IPS DF 4.7 (cell line): Measurements from ENCODE around the gene CDK15.
"Not testable (repeated sequence)": the region's sequence is repeated elsewhere in the genome, so short reads cannot be mapped to it uniquely, and the experiment has no call there.

ENCODE experiments used
- DNase-seq: peaks from one replicate; pipeline ENCODE4 v3.0.0-alpha.2; 2013; ENCODE audit warnings: low spot score; ENCODE audit errors: extremely low read depth

Gene CDK15

DNA sequence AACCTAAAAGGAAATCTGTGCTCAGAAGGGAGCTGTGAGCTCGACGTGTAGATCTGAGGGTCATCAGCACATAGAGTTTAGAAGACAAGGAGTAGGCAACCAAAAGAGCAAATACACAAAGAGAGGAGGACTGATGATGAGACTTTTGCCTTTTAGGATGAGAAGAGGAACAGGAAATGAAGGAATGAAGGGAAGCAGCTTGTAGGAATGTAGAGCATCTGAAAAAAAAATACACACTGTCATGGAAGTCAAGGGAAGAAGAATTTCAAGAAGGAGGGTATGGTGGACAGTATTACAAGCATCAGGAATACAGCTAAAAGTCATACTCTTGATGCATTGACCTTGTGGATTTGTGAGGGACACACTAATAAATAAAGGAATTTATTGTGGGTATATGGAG, 21.9 kb downstream of the CDK15 start:
- DNase-seq, result no peak

GRCh38 chr2:201830666-201831065, 24.3 kb downstream of the CDK15 start:
- DNase-seq, result no peak

GRCh38 chr2:201831469-201831868, 25.1 kb downstream of the CDK15 start:
- DNase-seq, result no peak

DNA sequence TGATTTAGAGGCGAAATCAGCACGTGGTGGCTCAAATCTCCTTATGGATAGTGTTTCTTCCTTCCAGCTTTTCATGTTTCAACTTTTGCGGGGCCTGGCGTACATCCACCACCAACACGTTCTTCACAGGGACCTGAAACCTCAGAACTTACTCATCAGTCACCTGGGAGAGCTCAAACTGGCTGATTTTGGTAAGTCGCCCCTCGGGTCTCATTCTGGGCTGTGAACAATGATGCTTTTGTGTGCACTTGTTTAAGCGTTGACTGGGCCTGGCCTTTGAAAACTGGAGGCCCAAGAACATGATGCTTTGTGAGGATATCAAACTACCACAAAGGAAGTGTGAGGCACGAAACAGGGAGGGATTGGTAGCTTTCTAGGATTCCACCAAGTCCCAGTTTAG, 27.4 kb downstream of the CDK15 start:
- no peak for DNase-seq

DNA sequence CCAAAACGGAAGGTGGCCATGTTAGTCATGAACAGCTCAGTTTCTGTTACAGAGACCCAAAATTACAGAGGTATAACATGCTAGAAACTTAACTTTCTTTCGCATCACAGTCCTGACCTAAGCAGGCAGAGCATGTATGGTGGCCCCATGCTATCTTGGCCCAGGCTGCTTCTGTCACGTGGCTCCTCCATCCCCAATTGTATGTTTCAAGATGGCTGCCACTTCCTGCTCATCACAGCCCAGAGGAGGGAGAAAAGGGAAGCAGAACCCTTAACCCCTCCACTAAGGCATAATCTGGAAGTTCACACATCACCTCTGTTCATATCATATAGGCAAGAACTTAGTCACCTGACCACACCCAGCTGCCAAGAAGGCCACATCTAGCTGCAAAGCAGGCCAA, 28.7 kb downstream of the CDK15 start:
- no peak for DNase-seq

GRCh38 chr2:201837391-201837790, 31.1 kb downstream of the CDK15 start:
- no peak for DNase-seq

- DNase-seq, result no peak
These were observed 31.6 kb downstream of the CDK15 start for GRCh38 chr2:201837824-201838431.

DNA sequence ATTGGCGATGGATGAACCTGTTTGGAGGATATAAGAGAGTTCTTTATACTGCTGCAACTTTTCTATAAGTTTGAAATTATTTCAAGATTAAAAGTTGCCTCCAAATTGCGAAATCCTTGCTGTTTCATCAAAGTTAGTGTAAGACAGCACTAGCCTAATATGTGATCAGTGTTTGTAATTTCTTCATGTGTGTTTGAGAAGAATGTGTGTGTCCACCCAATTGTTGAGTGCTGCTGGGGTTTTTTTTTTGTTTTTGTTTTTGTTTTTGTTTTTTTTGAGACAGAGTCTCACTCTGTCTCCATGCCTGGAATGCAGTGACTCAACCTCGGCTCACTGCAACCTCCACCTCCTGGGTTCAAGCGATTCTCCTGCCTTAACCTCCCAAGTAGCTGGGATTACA, 33.4 kb downstream of the CDK15 start:
- DNase-seq, result no peak

DNA sequence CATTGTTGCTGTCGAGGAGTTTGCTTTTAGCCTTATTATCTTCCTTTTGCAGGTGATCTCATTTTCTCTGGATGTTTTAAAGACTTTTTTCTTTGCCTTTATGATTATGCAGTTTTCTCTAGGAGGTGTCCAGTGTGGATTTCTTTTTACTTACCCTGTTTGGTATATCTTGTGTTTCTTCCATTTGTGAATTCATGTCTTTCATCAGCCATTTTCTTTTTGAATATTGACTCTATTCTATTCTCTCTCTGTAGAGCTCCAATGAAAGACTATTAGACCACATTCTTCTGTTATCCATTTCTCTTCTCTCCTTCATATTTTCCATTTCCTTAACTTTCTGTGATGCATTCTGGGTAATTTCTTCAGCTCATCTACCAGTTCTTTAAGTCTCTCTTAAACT, 34.4 kb downstream of the CDK15 start:
- DNase-seq, result no peak

DNA sequence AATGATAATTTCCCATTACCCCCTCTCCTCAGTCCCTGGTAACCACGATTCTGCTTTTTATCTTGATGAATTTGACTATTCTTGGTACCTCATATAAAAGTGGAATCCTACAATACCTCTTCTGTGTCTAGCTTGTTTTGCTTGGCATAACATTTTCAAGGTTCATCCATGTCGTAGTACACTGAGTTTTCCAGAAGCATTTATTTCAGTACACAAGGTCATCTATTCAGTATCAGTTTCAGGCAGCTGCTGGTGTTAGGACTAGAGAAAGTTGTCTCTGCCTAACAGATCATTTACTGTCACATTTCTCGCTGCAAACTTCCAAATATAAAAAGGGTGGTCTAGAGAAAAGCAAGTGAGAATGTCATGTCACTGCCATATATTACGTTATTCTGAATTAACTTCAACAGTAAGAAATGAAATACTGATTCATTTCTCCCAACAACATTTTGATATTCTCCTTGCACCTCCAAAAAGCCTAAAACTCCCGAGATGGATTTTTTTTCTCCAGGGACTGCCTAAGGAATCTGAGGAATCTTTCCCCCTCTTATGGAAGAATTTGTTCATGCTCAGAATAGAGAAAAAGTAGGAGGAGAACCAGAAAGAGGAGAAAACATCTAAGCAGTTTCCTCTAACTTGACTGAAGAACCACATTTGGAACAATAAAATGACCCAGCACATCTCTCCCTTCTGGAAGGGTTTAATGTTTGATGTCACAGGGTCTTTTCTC, 36.0 kb downstream of the CDK15 start:
- no peak for DNase-seq

- not testable (repeated sequence) for DNase-seq
These were observed 38.6 kb downstream of the CDK15 start for GRCh38 chr2:201844922-201845321.

DNA sequence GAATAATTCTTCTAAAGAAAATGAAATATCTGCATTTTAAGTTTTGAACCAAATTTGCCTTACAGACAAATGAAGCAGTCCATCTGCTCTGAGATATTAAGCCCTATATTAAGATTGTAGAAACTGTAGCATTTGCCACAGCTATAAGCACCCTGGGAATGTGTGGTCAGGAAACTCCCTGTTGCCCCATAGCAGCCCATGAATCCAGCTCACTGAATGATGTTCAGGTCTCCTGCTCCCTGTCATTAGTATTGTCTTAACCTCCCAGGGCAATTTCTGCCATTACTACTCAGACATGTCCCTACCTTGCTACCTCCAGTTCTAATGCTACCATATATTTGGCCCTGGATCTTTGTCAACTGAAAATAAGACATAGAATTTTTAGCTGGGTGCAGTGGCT, 41.1 kb downstream of the CDK15 start:
- no peak for DNase-seq

- no peak for DNase-seq
These were observed 46.1 kb downstream of the CDK15 start for GRCh38 chr2:201852462-201852861.

DNA sequence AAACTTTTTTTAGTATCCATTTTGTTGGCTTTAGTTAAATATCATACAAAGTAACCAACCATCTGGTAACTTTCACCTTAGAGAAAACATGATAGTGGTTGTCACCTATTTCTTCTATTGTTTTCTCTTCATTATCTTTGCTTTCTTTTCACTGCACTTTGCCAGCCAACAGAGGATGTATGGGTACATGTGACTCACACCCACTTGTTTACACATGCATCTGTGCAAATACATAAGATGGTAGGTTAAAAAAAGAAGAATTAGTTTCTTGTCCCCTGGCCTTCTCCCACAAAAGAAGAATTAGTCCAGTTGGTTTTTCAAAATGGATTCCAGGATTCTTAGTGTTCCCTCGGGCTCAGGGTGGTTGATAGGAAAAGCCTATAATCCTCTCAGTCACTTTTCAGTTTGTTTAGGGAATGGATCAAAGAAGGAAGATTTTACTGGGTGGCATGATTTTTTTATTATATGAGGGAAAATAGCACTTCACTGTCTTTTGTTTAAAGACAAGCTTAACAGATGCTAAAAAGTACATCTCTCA, 46.6 kb downstream of the CDK15 start:
- DNase-seq, result no peak

- no peak for DNase-seq
These were observed 48.0 kb downstream of the CDK15 start for GRCh38 chr2:201854221-201854801.

- no peak for DNase-seq
These were observed 48.5 kb downstream of the CDK15 start for GRCh38 chr2:201854841-201855240.

GRCh38 chr2:201855356-201855755, 49.0 kb downstream of the CDK15 start:
- no peak for DNase-seq

- DNase-seq, result no peak
These were observed 51.0 kb downstream of the CDK15 start for GRCh38 chr2:201857326-201857725.

DNA sequence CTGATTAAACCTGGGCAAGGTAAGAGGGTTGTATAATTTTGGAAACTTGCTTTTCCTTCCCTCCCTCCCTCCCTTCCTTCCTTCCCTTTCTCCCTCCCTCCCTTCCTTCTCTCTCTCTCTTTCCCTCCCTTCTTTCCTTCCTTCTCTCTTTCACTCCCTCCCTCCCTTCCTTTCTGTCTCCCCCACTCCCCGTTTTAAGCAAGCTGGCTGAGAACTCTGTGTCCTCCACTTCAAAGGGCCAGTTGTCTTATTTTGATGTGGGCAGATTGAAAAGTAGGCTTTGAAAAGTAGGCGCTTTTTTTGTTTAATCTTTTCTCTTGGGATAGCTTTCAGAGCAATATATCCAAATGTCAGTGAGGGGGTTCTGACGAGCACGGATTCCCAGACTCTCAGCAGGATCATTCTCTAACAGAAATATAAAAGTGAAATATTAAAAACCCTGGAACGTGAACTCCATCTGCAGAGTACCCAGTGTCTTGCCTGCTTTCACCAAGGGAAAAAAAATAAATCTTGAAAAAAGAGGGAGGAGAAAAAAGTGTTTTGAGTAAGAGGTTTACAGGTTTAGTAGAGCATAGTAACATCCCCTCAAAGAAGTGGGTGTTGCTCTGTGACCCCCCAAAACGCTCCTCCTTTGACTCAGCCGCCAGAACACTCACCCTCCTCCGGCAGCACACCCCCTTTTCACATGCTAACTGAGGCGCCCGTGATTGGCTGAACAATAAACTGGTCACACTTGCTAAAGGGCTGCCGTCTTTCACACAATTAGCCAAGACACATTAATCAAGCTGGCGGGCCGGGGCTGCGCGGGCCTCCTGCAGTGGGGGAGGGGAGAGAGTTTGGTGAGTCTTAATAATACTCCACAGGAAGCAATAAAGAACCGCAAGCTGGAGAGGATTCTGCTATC, 52.2 kb downstream of the CDK15 start:
- no peak for DNase-seq

DNA sequence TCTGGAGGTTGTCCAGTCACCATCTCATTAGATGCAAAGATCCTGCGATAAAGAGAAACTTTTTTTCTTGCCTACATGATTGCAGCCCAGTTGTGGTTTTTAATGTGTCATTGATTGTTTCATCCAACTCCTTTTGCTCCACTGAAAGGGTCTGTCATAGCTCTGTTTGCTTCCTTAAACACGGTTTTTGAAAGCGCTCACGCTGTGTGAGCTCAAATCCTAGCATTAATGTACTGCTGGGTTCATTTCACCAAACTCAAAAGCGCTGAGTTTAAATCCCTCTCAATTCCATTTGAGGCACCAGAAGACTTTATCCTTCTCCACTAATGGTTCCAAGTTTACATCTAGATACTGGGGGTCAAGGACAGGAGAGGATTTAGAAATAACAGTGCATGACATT, 53.6 kb downstream of the CDK15 start:
- no peak for DNase-seq

GRCh38 chr2:201860636-201861066, 54.3 kb downstream of the CDK15 start:
- peak; percentile 82 for DNase-seq

DNA sequence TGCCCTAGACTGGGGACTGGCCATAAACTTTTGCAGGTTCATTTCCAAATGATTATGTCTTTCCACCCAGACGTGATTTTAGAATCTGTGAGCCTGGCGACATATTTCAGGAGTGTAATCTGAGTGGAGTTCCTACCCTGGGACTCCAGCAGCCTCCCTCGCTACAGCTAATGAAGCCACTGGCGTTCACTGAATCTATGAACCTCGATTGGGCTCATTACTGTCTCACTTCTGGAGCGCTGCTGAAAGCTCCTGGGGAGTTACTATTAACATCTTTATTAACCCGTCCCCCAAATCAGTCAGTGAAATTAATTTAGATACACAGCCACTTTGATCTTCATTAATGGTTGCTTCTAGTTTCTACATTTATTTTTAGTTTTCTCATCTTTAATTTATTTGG, 56.5 kb downstream of the CDK15 start:
- no peak for DNase-seq
